KOPT-K1 (cell line): ENCODE measurements around the gene PTPRD.
"Not testable (repeated sequence)": the region's sequence is repeated elsewhere in the genome, so short reads cannot be mapped to it uniquely, and the experiment has no call there.

Experiments used
- H3K27ac ChIP-seq: fragments of 200-600 bp; sonication (generic); 2 replicates; pipeline ENCODE4 v1.5.1; 2016; ENCODE audit warnings: antibody characterized with exemption, mild to moderate bottlenecking, low read depth, low read length; ENCODE audit not compliant: poor library complexity, severe bottlenecking
- H3K36me3 ChIP-seq: fragments of 200-600 bp; sonication (generic); 2 replicates; pipeline ENCODE4 v1.5.1; 2017; ENCODE audit warnings: antibody characterized with exemption, mild to moderate bottlenecking, low read length, moderate library complexity; ENCODE audit not compliant: insufficient read depth
- H3K9me3 ChIP-seq: fragments of 200-600 bp; sonication (generic); 2 replicates; pipeline ENCODE4 v1.5.1; 2017; ENCODE audit warnings: antibody characterized with exemption, low read length, mild to moderate bottlenecking; ENCODE audit not compliant: insufficient read depth, poor library complexity, severe bottlenecking

PTPRD gene

DNA sequence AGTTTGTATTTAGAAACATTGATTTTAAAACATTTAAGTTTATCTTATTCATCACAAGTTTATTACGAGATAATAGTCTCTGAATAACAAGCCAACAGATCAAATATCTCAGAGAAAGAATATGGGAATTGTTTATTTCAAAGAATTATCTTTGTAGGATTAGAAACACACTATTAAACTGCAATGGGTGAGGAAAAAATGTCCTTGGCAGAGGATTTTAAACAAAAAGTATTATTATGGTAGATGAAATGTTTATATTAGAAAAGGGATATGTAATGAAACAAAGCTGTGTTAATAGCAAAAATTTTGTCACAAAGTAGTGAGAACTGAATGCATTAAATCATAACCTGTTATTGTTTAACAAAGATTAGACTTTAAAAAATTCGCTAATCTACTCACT, 1430.4 kb downstream of the PTPRD start:
- no peaks in the 10 kb centered on the region for H3K9me3 ChIP-seq
- H3K36me3 ChIP-seq: no peaks in the 10 kb centered on the region
- H3K27ac ChIP-seq: no peak overlapping the region

DNA sequence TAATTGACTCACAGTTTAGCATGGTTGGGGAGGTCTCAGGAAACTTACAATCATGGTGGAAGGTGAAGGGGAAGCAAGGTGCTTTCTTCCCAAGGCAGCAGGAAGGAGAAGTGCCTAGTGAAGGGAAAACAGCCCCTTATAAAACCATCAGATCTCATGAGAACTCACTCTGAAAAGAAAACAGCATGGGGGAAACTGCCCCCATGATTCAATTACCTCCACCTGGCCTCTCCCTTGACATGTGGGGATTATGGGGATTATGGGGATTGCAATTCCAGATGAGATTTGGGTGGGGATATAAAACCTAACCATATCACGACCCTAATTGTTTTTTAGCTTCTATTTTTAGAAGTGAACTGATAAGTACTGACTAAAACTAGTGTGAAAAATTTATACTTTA, 1435.7 kb downstream of the PTPRD start:
- Histone ChIP-seq H3K36me3 (no peaks in the 10 kb centered on the region), H3K27ac (no peak overlapping the region), H3K9me3 (no peaks in the 10 kb centered on the region)

DNA sequence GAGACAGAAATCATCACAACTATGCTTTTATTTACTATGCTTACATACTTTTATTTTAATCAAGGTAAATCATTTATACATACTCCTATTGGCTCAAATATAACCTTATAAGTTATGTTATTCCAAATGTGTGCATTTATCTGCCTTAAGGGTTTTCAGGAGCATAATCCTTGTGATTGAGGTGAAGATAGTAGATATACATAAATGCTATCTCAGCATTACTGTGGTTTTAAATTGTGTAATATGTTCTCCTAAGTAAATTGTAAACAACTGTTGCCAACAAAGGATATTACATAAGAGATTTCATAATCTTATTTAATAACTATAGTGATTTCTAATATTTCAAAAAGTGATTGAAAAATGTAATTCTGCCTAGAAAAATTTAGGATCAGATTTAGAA, 1438.4 kb downstream of the PTPRD start:
- H3K27ac ChIP-seq: no peak overlapping the region
- H3K36me3 ChIP-seq: no peaks in the 10 kb centered on the region
- H3K9me3 ChIP-seq: no peaks in the 10 kb centered on the region

DNA sequence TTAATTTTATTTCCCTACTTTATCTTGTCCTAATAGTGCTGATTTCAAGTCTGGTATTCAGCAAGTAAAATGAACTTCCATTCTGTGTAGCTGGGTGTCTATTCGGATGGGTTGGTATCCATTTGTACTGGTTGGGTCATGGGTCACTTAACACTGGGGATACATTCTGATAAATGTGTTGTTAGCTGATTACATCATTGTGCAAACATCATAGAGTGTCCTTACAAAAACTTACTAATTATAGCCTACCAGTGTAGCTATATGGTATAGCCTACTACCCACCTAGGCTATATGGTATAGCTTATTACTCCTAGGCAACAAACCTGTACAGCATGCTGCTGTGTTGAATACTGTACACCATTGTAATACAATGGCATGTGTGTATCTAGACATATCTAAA, 1439.5 kb downstream of the PTPRD start:
- no peak overlapping the region for H3K27ac ChIP-seq
- H3K9me3 ChIP-seq: no peaks in the 10 kb centered on the region
- H3K36me3 ChIP-seq: no peaks in the 10 kb centered on the region

DNA sequence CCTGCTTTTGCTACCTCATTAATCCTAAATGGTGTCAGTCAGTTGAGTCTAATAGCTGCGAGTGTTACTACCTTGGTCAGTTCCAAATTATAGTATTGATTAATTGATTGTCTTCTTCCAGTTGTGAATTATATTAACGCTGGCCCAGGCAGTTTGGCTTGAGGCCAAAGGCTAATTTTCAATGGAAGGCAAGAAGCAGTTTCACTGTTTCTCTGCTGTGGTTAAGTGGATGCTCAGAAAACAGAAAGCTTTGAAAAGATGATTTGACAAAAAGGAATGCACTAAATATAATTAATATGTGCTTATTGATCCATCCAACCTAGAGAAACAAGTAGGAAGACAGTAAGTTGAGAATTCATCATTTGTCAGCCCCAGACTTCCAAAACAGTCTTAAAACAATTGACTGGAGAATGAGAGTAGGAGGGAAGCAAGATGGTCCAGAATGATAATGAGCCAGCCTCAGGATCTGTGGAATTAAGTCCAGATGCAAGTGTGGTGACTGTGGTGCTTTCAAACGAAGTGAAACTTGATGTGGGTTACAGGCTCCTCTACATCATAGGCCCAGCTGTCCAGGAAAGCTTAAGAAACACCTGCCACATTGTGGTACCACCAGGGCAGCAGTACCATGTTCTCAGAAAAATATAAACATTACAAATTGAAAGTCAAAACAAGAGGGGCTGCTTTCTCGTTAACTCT, 1442.2 kb downstream of the PTPRD start:
- Histone ChIP-seq H3K27ac (no peak overlapping the region), H3K9me3 (no peaks in the 10 kb centered on the region), H3K36me3 (no peaks in the 10 kb centered on the region)

DNA sequence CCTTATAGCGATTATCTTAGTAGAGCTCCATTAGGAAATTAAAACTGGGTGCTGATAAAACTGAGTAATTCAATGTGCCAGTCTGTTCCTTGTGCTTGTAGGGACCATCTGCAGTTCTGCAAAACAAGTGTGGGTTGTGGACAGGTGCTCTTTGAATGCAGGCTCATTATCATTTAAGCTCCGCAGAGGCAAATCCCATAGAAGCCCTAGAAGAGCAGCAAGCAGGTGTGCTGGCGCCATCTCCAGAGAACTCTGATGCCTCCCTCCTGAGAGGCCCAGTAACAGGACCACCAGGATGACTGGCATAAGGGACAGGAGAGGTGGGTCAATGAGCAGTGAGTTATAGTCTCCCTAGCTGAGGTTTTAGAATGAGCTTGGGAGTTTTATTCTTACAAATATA, 1470.8 kb downstream of the PTPRD start:
- no peaks in the 10 kb centered on the region for H3K36me3 ChIP-seq
- no peaks in the 10 kb centered on the region for H3K9me3 ChIP-seq
- H3K27ac ChIP-seq: no peak overlapping the region

DNA sequence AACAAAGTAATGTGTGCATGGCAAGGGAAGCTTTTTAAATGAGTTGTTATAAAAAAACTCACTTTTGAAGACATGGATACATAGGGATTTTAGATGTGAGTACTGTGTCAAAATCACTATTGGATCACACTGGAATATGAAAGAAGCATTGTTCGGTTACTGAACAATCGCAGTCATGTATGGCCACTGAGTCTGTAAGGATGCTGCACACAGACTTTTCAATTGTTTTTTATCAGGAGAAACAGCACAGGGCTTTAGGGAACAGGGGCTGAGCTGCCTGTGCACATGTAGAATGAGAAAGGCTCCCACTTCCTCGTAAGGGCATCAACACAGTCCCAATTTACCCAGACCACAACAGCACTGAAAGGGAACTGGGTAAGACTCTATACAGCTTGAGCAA, 1479.3 kb downstream of the PTPRD start:
- no peaks in the 10 kb centered on the region for H3K36me3 ChIP-seq
- no peaks in the 10 kb centered on the region for H3K9me3 ChIP-seq
- H3K27ac ChIP-seq: no peak overlapping the region

DNA sequence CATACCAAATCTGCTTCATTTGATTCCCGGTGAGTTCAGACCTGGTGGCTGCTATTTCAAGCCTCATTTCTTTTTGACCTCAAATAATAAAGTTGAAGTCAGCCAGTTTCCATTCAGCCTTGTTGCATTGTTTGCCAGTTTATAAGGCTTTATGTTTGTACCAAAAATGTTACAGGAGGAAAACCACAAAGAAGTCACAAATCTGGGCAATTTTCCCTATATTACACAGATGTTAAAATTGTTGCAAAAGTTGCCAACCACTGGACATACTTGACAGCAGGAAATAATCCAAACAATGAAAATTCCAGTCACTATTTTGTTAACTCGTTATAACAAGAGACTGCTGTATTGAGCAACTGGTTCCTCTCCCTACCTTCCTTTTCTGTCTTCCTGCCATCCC, 1488.2 kb downstream of the PTPRD start:
- no peaks in the 10 kb centered on the region for H3K36me3 ChIP-seq
- H3K27ac ChIP-seq: no peak overlapping the region
- H3K9me3 ChIP-seq: no peaks in the 10 kb centered on the region

DNA sequence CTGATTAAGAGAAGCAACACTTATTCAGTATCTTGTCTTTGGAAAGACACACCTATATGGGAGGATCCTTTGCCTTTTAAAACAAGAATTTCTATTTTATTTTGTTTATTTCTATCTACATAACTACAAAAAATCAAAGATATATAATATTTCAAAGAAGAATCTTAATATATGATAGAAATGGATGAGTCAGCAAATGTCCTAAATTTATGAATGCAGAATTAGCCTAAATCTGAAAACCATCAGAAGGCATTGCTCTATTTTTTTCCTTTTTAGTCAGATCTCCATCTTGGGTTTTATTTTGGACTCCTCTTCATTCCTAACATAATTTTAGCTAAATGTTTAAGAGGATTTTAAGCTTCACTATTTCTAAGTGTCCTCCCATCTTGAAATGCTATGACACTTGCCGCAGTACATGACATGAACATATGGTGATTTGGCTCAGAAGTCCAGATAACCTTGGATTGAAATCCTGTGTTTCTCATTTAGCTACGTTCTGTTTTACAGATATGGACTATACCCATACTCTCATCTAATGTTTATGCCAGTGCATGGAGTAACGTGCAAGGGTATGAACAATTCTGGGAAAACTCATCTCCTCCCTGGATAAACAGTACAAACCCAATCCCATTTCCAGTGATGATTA, 1490.4 kb downstream of the PTPRD start:
- Histone ChIP-seq H3K9me3 (no peaks in the 10 kb centered on the region), H3K27ac (no peak overlapping the region), H3K36me3 (no peaks in the 10 kb centered on the region)

DNA sequence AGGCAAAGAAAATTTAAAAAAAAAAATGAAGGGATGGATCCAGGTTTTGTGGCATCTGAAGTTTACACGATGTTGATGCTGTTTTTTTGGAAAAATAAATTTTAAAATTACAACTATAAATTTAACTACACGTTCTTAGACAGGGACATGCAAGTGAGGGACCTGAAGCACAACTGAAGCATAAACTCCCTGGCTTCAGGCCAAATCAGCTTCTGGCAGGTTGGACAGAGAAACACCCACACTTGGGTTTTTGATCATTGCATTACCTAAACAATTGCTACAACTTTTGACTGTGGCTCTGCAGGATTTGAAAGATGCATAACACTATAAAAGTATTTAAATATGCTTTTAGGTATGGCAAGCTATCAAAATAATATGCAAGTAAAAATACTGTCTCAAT, 1494.9 kb downstream of the PTPRD start:
- H3K27ac ChIP-seq: no peak overlapping the region
- H3K36me3 ChIP-seq: no peaks in the 10 kb centered on the region
- no peaks in the 10 kb centered on the region for H3K9me3 ChIP-seq

DNA sequence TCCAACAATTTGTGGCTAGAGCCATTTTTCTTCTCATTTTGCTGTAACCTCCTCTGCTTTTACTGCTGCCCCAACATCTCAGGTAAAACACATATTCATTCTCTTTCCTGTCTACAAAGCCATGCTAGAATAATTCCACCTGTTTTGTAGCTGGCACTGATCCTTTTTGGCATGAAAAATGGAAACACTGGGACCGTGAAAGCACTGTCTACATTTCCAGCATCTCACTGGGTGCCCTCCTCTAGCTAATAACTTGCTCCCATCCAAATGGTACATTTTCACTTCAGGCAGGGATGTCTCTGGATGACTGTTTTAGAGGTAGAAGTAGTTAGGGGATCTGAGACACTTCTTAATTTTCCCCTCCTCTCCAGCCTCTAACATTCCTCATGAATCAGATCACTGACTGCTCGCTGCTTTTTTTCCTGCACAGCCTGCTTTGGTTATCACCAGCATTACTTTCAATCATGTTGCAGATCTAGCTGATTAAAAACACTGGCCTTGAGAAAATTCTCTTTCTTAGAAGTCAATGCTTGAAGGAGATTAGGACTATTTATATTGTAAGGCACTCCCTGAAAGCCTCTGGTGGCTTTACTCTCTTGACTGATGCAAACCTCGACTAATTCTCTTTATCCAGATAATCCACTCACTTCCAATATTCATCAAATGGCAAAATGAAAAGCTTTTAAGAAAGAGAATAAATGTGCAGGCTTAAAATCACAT, 1500.6 kb downstream of the PTPRD start:
- Histone ChIP-seq H3K36me3 (no peaks in the 10 kb centered on the region), H3K27ac (no peak overlapping the region), H3K9me3 (no peaks in the 10 kb centered on the region)

DNA sequence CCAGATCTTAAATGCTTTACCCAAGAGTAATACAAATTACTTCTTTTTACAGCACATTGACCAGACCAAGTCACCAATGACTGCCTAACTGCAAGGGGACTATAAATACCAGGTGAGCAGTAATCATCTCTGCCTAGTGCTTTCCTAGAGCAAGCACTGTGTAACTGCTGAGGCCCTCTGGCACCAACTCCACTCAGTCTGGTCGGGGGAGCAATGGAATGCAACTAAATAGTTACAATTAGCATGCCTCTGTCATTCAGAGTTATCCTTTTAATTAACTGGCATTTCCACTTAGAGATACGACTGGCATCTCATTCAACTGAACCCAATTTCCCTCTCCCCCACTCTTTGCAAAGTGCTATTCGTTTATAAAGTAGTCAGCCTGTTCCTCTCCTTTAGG, 1504.2 kb downstream of the PTPRD start:
- no peaks in the 10 kb centered on the region for H3K9me3 ChIP-seq
- H3K36me3 ChIP-seq: no peaks in the 10 kb centered on the region
- no peak overlapping the region for H3K27ac ChIP-seq

DNA sequence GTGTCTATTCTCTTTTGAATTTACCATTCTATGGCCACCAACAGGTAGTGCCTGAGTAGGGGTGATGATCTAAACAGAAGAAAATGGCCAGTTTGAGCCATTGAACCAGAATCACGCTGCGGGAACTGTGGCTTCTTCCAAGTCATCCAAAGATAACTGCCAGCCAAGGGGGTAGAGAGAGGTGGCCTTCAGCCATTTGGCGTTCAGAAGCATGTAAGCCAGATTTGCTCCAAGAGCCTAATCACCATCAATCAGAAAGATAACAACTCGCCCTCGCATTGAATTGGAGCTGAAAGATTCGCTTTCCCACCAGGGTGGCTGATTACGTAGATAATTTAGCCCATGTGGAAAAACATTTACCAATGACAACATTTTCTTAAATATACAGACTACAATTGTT, 1510.5 kb downstream of the PTPRD start:
- H3K36me3 ChIP-seq: no peaks in the 10 kb centered on the region
- no peaks in the 10 kb centered on the region for H3K9me3 ChIP-seq
- no peak overlapping the region for H3K27ac ChIP-seq

DNA sequence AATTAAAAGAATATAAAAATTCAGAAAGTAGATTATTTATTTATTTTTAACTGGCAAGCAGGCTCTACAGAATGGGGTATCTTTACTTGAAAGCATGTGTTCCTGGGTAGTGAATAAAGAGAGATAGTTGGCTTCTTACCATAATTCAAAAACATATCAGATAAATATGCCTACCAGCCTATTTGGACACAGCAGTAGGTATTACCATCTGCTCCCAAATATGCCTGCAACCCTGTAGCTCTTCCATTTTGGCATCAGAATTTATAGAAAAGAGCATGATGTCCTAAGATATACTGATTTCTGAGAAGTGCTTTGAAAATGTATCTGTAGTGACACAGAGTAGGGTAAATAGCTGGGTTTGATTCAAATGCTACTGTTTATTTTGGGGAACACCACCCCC, 1512.7 kb downstream of the PTPRD start:
- Histone ChIP-seq H3K9me3 (no peaks in the 10 kb centered on the region), H3K27ac (no peak overlapping the region), H3K36me3 (no peaks in the 10 kb centered on the region)

DNA sequence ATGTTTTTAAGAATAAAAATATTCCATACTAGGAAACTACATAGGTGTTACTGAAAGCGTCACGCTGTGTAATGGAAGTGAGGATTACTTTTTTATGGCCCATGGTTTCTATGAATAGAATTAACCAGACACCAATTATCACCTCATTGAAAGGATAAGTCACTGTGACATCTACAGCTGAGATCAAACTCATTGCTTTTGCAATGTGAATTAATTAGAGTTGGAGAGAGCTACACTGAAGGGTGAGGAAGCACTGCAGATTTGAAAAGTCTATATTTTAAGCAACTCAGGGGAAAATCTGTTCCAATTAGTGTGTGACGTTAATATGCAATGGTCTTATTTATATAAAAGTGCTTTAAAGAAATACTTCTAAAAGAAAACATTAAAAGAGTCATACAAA, 1513.2 kb downstream of the PTPRD start:
- H3K27ac ChIP-seq: no peak overlapping the region
- H3K9me3 ChIP-seq: no peaks in the 10 kb centered on the region
- H3K36me3 ChIP-seq: no peaks in the 10 kb centered on the region

DNA sequence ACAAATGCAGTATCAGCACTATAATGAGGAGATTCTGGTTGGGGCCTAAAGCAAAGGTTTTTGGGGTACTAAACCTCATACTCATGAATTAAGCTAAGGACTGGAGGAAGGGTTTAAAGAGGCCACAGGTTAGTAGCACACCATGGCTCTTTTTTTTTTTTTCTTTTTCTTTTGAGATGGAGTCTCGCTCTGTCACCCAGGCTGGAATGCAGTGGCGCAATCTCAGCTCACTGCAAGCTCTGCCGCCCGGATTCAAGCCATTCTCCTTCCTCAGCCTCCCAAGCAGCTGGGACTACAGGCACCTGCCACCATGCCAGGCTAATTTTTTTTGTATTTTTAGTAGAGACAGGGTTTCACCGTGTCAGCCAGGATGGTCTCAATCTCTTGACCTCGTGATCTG, 1515.5 kb downstream of the PTPRD start:
- not testable (repeated sequence) for H3K36me3 ChIP-seq, H3K9me3 ChIP-seq, H3K27ac ChIP-seq
